SKM-1 (cell line): Measurements from ENCODE around the gene CYBRD1.
A peak's percentile ranks its signal among the peaks of the same experiment; 100 is the strongest.

ENCODE experiments used
- DNase-seq: peaks from one replicate; lab custom pipeline; 2025; ENCODE audit not compliant: unreplicated experiment; lab: John Stamatoyannopoulos, UW

The CYBRD1 gene

DNA sequence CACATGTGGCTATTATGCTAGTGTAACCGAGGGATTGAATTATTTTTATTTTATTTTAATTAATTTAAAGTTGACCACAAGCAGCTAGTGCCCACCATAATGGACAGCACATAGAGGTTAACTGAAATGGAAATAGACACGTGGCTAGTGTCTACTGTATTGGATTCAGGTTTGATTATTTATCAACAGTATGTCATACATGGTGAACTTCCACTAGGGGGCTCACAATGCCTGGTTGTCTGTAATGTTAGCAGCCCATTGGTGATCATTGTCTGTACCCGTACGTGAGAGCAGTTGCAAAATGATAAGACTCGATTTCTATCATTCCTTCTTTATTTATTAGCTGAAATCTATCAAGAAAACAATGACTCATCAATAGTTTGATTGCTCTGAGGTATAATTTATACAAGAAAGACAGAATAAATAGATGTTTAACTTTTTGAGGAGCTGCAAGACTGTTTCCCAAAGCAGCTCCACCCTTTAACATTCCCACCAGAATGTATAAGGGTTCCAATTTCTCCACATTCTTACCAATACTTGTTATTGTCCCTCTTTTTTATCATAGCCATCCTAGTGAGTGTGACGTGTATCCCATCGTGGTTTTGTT, 76.5 kb downstream of the CYBRD1 start:
- DNase-seq, result peak; percentile 54

DNA sequence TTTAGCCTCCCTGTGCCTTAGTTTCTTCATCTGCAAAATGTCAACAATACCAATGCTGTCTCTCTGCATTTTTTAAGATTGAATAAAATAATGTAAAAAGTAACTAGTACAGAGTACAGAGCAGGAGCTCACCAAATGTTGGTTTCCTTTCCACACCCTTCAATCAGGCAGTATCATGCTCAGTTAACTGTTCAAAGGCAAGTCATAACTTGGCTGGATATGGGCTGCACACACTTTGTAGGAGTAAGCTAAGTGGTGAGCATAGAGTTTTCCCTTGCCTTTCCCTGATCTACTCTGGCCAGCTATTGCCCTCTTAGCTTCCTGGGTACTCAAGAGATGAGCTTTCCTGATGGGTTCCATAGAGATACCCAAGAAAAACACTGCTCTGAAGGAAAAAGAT, 77.9 kb downstream of the CYBRD1 start:
- no peak for DNase-seq

DNA sequence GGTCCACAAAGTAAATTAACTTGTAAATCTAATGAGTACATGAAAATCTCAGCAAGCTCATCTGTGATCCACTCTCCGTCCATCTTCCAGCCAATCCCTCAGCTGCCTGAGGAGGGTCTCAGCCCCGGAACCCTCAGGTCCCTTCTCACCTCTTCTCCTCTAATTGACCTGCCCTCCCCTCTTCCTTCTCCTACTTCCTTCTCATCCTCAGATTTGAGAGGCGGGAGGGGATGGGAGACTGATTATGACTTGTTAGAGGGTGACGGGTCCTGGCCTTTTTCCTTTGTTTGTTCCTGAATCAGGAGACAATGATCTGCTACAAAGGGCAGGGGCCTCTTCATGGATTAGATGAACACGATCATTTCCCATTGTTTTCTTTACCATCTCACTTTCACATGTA, 80.1 kb downstream of the CYBRD1 start:
- no peak for DNase-seq
